Mucosa of descending colon (tissue), 3 donors: ENCODE measurements around the gene HRCT1. TPM values are rescaled to one million over a fixed set of nuclear protein-coding genes. Genes with fewer than 3 reads are reported as not detected.

Experiments
- ATAC-seq: fragments of 200-7000 bp; cut with Tn5 transposase; one replicate; pipeline ENCODE4 v1.9.1; 2020; ENCODE audit warnings: mild to moderate bottlenecking, moderate library complexity
- DNase-seq, 3 donors: peaks; one replicate each; pipeline ENCODE4 v3.0.0-alpha.2; 2020
- H3K36me3 ChIP-seq: fragments of 200-600 bp; one replicate; pipeline ENCODE4 v1.8.0; 2021; ENCODE audit warnings: low read depth, mild to moderate bottlenecking
- H3K4me1 ChIP-seq: fragments of 200-600 bp; one replicate; pipeline ENCODE4 v1.8.0; 2021; ENCODE audit warnings: low read depth, mild to moderate bottlenecking
- H3K4me3 ChIP-seq: fragments of 200-600 bp; one replicate; pipeline ENCODE4 v1.8.0; 2021; ENCODE audit warnings: mild to moderate bottlenecking
- H3K9me3 ChIP-seq: fragments of 200-600 bp; one replicate; pipeline ENCODE4 v1.8.0; 2021; ENCODE audit warnings: mild to moderate bottlenecking
- CTCF ChIP-seq: fragments of 200-600 bp; IDR thresholded peaks from one replicate; pipeline ENCODE4 v1.8.0; 2022; ENCODE audit warnings: antibody characterized with exemption, mild to moderate bottlenecking
- intact Hi-C, 2 donors: fragments of 100-400 bp; cut with DNase I in 1 of 2; cut with micrococcal nuclease in 1 of 2; formaldehyde crosslinking; loops; one replicate each; pipeline versions ENCODE4 v1.11.0 to v1.11.1; 2022; cut with DNase I, micrococcal nuclease
- total RNA-seq, 3 donors: library from RNA; stranded (reverse); fragmentation: NEBNext Ultra II Directional in 2 of 3; extraction: Animal tissue kit (Norgen Biotek cat#: 25700) in 2 of 3; gene quantifications; one replicate each; pipeline versions ENCODE4 v1.2.1 to v1.2.4, GENCODE V29; 2021 to 2023
- donor health status: DM: no; HTN: no; CAD: no; lungs with moderate emphysema.
- donor health status: DM: no; HTN: no; CAD: no.
- donor health status: DM: no; HTN: yes; CAD: no.

Gene HRCT1
- total RNA-seq, 3 donors from 2014 or later: 24.8 to 161 (median 82.1) TPM

- intact Hi-C loops: loop anchor here (5.0 kb wide), 2 partner anchors 42 to 47 kb away; partner anchors contain the start of genes HRCT1 (in 1 of the 2) and SPAAR (in 1 of the 2)
- peak; percentile 87 for ATAC-seq
- no peak for TF ChIP-seq CTCF
- no peaks in the 10 kb centered on the region for H3K36me3 ChIP-seq
- H3K4me3 ChIP-seq: no peak overlapping the region
- DNase-seq: peak in 1 of 3 donors; percentile 51
- H3K4me1 ChIP-seq: peaks cover 27% of the 10 kb centered on the region
- H3K9me3 ChIP-seq: no peaks in the 10 kb centered on the region
These were observed 42.9 kb downstream of the HRCT1 start for GRCh38 chr9:35948901-35949318.

GRCh38 chr9:35951736-35952135 is 45.7 kb downstream of the HRCT1 start:
- DNase-seq (no peak), ATAC-seq (no peak)
- peaks cover 12% of the 10 kb centered on the region for H3K4me1 ChIP-seq
- intact Hi-C loops: loop anchor here in 1 of 2 donors (10.0 kb wide), 1 partner anchor 63 kb away; no protein-coding TSS in a partner anchor
- H3K4me3 ChIP-seq: no peak overlapping the region
- no peak for TF ChIP-seq CTCF
- H3K36me3 ChIP-seq: no peaks in the 10 kb centered on the region
- H3K9me3 ChIP-seq: no peaks in the 10 kb centered on the region

GRCh38 chr9:35952526-35953191 is 46.7 kb downstream of the HRCT1 start:
- H3K4me1 ChIP-seq: peaks cover 9% of the 10 kb centered on the region

GRCh38 chr9:35954942-35955546 is 49.0 kb downstream of the HRCT1 start:
- DNase-seq: peak in 1 of 3 donors; percentile 78
- Histone ChIP-seq H3K9me3 (no peaks in the 10 kb centered on the region), H3K4me3 (no peak overlapping the region), H3K4me1 (peaks cover 6% of the 10 kb centered on the region), H3K36me3 (no peaks in the 10 kb centered on the region)
- peak; percentile 93 for ATAC-seq
- peak; percentile 64 for TF ChIP-seq CTCF
- intact Hi-C loops: loop anchor here (1.0 to 10.0 kb wide), 2 partner anchors 60 to 68 kb away; no protein-coding TSS in a partner anchor

More at GRCh38 chr9:35952526-35953191, 46.7 kb downstream of the HRCT1 start:
- H3K4me3 ChIP-seq: no peak overlapping the region
- H3K36me3 ChIP-seq: no peaks in the 10 kb centered on the region
- DNase-seq (no peak), ATAC-seq (no peak)
- intact Hi-C loops: loop anchor here in 1 of 2 donors (10.0 kb wide), 1 partner anchor 62 kb away; no protein-coding TSS in a partner anchor
- H3K9me3 ChIP-seq: no peaks in the 10 kb centered on the region
- no peak for TF ChIP-seq CTCF

- Histone ChIP-seq H3K36me3 (no peaks in the 10 kb centered on the region), H3K4me1 (peaks cover 18% of the 10 kb centered on the region), H3K9me3 (no peaks in the 10 kb centered on the region), H3K4me3 (no peak overlapping the region)
- DNase-seq (no peak), ATAC-seq (no peak)
- intact Hi-C loops: loop anchor here in 1 of 2 donors (10.0 kb wide), 1 partner anchor 58 kb away; no protein-coding TSS in a partner anchor
- no peak for TF ChIP-seq CTCF
These were observed 50.6 kb downstream of the HRCT1 start for GRCh38 chr9:35956651-35957050.

Other genes starting within 250 kb of the HRCT1 start
- gene RMRP, start 248.2 kb upstream of the HRCT1 start, total RNA-seq: over 10,000 TPM in 2 of 3 donors, 1,000 to 10,000 TPM in 1; 9,213 to 30,268 (median 19,463) TPM
- 10 to 100 TPM; 25.2 to 55.8 (median 35.8) TPM for gene CCDC107, start 247.9 kb upstream of the HRCT1 start, total RNA-seq
- 10 to 100 TPM in 1 of 3 donors, 1 to 10 TPM in 2; 2.6 to 10.3 (median 6.4) TPM for gene ARHGEF39, start 241.0 kb upstream of the HRCT1 start, total RNA-seq
- 1 to 10 TPM in 1 of 3 donors, under 1 TPM in 1, not detected in 1; 0.61 to 1.7 TPM for gene CA9, start 232.3 kb upstream of the HRCT1 start, total RNA-seq
- gene TPM2, start 216.3 kb upstream of the HRCT1 start, total RNA-seq: 1,000 to 10,000 TPM in 1 of 3 donors, 100 to 1,000 TPM in 1, 10 to 100 TPM in 1; 45.3 to 1,899 (median 152) TPM
- 100 to 1,000 TPM; 154 to 720 (median 189) TPM for gene TLN1, start 174.0 kb upstream of the HRCT1 start, total RNA-seq
- 10 to 100 TPM; 28.2 to 47.7 (median 34.3) TPM for gene CREB3, start 173.5 kb upstream of the HRCT1 start, total RNA-seq
- gene GBA2, start 157.0 kb upstream of the HRCT1 start, total RNA-seq: 100 to 1,000 TPM; 157 to 285 (median 223) TPM
- 10 to 100 TPM; 46.5 to 55.7 (median 55.7) TPM for gene RGP1, start 156.9 kb upstream of the HRCT1 start, total RNA-seq
- gene MSMP, start 151.9 kb upstream of the HRCT1 start, total RNA-seq: under 1 TPM in 1 of 3 donors, not detected in 2; 0.48 TPM
- gene NPR2, start 114.6 kb upstream of the HRCT1 start, total RNA-seq: 10 to 100 TPM in 2 of 3 donors, 1 to 10 TPM in 1; 8.8 to 31.8 (median 12.0) TPM
- gene SPAG8, start 93.9 kb upstream of the HRCT1 start, total RNA-seq: 1 to 10 TPM in 1 of 3 donors, under 1 TPM in 2; 0.84 to 2.5 (median 0.92) TPM
- 10 to 100 TPM; 38.9 to 68.6 (median 54.6) TPM for gene HINT2, start 91.2 kb upstream of the HRCT1 start, total RNA-seq
- gene FAM221B, start 77.5 kb upstream of the HRCT1 start, total RNA-seq: under 1 TPM in 2 of 3 donors, not detected in 1; 0.41 to 0.43 TPM
- 10 to 100 TPM; 12.4 to 22.8 (median 18.9) TPM for gene TMEM8B, start 77.0 kb upstream of the HRCT1 start, total RNA-seq
- not detected for gene OR13J1, start 35.8 kb upstream of the HRCT1 start, total RNA-seq
- 1 to 10 TPM; 2.0 to 2.9 (median 2.0) TPM for gene SPAAR, start 3.3 kb downstream of the HRCT1 start, total RNA-seq
- not detected for gene OR2S2, start 52.0 kb downstream of the HRCT1 start, total RNA-seq
- gene RECK, start 130.7 kb downstream of the HRCT1 start, total RNA-seq: 10 to 100 TPM in 1 of 3 donors, 1 to 10 TPM in 2; 2.1 to 13.0 (median 3.7) TPM
- 10 to 100 TPM; 28.1 to 58.4 (median 37.5) TPM for gene GLIPR2, start 230.5 kb downstream of the HRCT1 start, total RNA-seq